ENCODE results near the gene TMC6. TPM values are rescaled to one million over a fixed set of nuclear protein-coding genes. Genes with fewer than 3 reads are reported as not detected.

TMC6 gene
- polyA plus RNA-seq, 1 of the 3 experiments (the other 2 are of a cell fraction), result 5.5 TPM

DNA sequence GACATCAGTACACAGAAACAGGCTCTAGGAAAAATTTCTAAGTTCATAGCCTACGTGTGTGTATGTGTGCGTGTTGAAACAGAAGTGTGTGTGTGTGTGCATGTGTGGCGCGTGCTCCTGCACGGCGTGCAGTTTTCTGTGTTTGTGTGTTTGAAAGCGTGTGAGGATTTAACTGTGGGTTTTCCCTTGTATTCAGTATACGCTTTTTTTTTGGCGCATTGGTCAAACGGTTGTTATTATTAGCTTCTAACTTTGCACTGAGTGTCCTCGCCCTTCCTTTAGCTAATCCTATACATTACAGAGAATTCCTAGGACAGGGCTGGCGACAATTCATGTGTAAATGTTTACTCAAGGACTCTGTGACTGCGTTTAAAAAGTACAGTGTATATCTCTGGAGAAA is 23.0 kb downstream of the TMC6 start:
- H3K27ac ChIP-seq (ENCODE audit: low read depth in 2 of 2, low read length in 1 of 2), result no peak overlapping the region
- H3K27me3 ChIP-seq (ENCODE audit: insufficient read depth), result no peaks in the 10 kb centered on the region
- DNase-seq, result no peak
- no peaks in the 10 kb centered on the region for H3K9me2 ChIP-seq
- no peaks in the 10 kb centered on the region for H3K4me1 ChIP-seq (ENCODE audit: control insufficient read depth in 1 of 2, insufficient read depth in 2 of 2, low read depth in 1 of 2, low read length in 1 of 2)
- H3F3A ChIP-seq (replicated peaks; ENCODE audit: insufficient read depth), result peaks cover 12% of the 10 kb centered on the region
- peaks cover 24 to 59% of the 10 kb centered on the region in 2 experiments for H3K36me3 ChIP-seq (replicated peaks in 1 of 2; ENCODE audit: control insufficient read depth in 1 of 2, insufficient read depth in 2 of 2, low read length in 1 of 2)
- H3K9ac ChIP-seq, result no peak overlapping the region
- no peaks in the 10 kb centered on the region for H3K79me2 ChIP-seq (ENCODE audit: insufficient read depth)
- no peaks in the 10 kb centered on the region for H3K9me3 ChIP-seq
- 92% methylated on average over 13 of the region's 13 CpGs for WGBS (ENCODE audit: low lambda C conversion rate)
- ChIA-PET POLR2A (no interaction called here), CTCF (interaction anchor here (1.0 to 3.2 kb wide), 9 partner anchors 8 to 563 kb away, joined by 3 to 9 read pairs (median 5); no protein-coding TSS in a partner anchor)
- no peak overlapping the region for H3K4me2 ChIP-seq
- TF ChIP-seq ELF1 (IDR thresholded peaks at IDR 0.05), result no peak
- TF ChIP-seq JUND (IDR thresholded peaks at IDR 0.05), result no peak
- TF ChIP-seq, protein P1, sequence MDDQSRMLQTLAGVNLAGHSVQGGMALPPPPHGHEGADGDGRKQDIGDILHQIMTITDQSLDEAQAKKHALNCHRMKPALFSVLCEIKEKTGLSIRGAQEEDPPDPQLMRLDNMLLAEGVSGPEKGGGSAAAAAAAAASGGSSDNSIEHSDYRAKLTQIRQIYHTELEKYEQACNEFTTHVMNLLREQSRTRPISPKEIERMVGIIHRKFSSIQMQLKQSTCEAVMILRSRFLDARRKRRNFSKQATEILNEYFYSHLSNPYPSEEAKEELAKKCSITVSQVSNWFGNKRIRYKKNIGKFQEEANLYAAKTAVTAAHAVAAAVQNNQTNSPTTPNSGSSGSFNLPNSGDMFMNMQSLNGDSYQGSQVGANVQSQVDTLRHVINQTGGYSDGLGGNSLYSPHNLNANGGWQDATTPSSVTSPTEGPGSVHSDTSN (IDR thresholded peaks at IDR 0.05), result no peak
- TF ChIP-seq, protein P2, sequence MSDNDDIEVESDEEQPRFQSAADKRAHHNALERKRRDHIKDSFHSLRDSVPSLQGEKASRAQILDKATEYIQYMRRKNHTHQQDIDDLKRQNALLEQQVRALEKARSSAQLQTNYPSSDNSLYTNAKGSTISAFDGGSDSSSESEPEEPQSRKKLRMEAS (IDR thresholded peaks at IDR 0.05; ENCODE audit: low read depth), result no peak
- no peak for TF ChIP-seq YY1 (IDR thresholded peaks at IDR 0.05; ENCODE audit: low read depth)
- no peak for TF ChIP-seq NFIC (IDR thresholded peaks at IDR 0.05; ENCODE audit: borderline replicate concordance)
- TF ChIP-seq, protein P3, sequence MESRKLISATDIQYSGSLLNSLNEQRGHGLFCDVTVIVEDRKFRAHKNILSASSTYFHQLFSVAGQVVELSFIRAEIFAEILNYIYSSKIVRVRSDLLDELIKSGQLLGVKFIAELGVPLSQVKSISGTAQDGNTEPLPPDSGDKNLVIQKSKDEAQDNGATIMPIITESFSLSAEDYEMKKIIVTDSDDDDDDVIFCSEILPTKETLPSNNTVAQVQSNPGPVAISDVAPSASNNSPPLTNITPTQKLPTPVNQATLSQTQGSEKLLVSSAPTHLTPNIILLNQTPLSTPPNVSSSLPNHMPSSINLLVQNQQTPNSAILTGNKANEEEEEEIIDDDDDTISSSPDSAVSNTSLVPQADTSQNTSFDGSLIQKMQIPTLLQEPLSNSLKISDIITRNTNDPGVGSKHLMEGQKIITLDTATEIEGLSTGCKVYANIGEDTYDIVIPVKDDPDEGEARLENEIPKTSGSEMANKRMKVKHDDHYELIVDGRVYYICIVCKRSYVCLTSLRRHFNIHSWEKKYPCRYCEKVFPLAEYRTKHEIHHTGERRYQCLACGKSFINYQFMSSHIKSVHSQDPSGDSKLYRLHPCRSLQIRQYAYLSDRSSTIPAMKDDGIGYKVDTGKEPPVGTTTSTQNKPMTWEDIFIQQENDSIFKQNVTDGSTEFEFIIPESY (IDR thresholded peaks at IDR 0.05; ENCODE audit: borderline replicate concordance, low read depth), result no peak
- TF ChIP-seq TAF1 (IDR thresholded peaks at IDR 0.05; ENCODE audit: borderline replicate concordance, low read depth, low read length), result no peak
- H4K20me1 ChIP-seq (ENCODE audit: insufficient read depth), result no peaks in the 10 kb centered on the region
- H2AFZ ChIP-seq (ENCODE audit: low read depth), result no peak overlapping the region
- H3K4me3 ChIP-seq (ENCODE audit: low read depth in 2 of 2, low read length in 1 of 2), result no peak overlapping the region

DNA sequence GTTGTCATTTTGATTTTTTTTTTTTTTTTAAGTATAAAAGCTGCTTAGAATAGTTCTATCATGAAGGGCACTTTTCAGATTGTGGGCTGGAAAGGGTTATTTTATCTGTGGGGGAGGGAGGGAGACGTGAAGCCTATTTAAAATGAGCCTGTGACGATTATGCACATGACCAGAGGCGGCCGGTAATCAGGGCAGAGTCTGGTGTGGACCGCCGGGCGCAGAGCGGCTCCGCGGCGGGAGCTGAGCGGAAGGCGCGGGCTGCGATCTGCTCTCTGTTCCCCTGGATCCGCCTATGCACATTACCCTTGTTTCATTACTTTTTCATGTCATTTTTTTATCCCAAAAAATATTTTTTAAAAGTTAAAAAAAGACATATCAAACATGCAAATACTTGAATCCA is 23.5 kb downstream of the TMC6 start:
- no peak for DNase-seq
- CTCF ChIA-PET, result interaction anchor here (0.7 to 1.8 kb wide), 11 partner anchors 8 to 562 kb away, joined by 3 to 7 read pairs (median 4); no protein-coding TSS in a partner anchor
- H3K4me3 ChIP-seq (ENCODE audit: low read depth in 2 of 2, low read length in 1 of 2), result no peak overlapping the region
- H3K4me2 ChIP-seq, result no peak overlapping the region
- POLR2A ChIA-PET, result no interaction called here
- 91% methylated on average over 16 of the region's 16 CpGs for WGBS (ENCODE audit: low lambda C conversion rate)
- H3K4me1 ChIP-seq (ENCODE audit: control insufficient read depth in 1 of 2, insufficient read depth in 2 of 2, low read depth in 1 of 2, low read length in 1 of 2), result no peaks in the 10 kb centered on the region
- H3K9ac ChIP-seq, result no peak overlapping the region
- H3K27me3 ChIP-seq (ENCODE audit: insufficient read depth), result no peaks in the 10 kb centered on the region
- H3K9me3 ChIP-seq, result no peaks in the 10 kb centered on the region
- no peak for TF ChIP-seq GABPA (IDR thresholded peaks at IDR 0.05; ENCODE audit: low read depth)
- no peak for TF ChIP-seq TEAD4 (IDR thresholded peaks at IDR 0.05; ENCODE audit: borderline replicate concordance, insufficient read depth)
- no peak for TF ChIP-seq FOSL2 (IDR thresholded peaks at IDR 0.05; ENCODE audit: borderline replicate concordance, low read depth)
- TF ChIP-seq, protein P4, sequence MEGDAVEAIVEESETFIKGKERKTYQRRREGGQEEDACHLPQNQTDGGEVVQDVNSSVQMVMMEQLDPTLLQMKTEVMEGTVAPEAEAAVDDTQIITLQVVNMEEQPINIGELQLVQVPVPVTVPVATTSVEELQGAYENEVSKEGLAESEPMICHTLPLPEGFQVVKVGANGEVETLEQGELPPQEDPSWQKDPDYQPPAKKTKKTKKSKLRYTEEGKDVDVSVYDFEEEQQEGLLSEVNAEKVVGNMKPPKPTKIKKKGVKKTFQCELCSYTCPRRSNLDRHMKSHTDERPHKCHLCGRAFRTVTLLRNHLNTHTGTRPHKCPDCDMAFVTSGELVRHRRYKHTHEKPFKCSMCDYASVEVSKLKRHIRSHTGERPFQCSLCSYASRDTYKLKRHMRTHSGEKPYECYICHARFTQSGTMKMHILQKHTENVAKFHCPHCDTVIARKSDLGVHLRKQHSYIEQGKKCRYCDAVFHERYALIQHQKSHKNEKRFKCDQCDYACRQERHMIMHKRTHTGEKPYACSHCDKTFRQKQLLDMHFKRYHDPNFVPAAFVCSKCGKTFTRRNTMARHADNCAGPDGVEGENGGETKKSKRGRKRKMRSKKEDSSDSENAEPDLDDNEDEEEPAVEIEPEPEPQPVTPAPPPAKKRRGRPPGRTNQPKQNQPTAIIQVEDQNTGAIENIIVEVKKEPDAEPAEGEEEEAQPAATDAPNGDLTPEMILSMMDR (IDR thresholded peaks at IDR 0.05), result no peak
- TF ChIP-seq EZH2phosphoT487 (IDR thresholded peaks at IDR 0.05; ENCODE audit: borderline replicate concordance, low read depth), result no peak
- no peak for TF ChIP-seq YY1 (IDR thresholded peaks at IDR 0.05; ENCODE audit: low read depth)
- TF ChIP-seq JUND (IDR thresholded peaks at IDR 0.05), result no peak
- no peak for TF ChIP-seq TCF12 (IDR thresholded peaks at IDR 0.05)
- no peak for TF ChIP-seq GATA2 (CRISPR knock-in tag; IDR thresholded peaks at IDR 0.05)
- peaks cover 29 to 63% of the 10 kb centered on the region in 2 experiments for H3K36me3 ChIP-seq (replicated peaks in 1 of 2; ENCODE audit: control insufficient read depth in 1 of 2, insufficient read depth in 2 of 2, low read length in 1 of 2)
- no peaks in the 10 kb centered on the region for H3K9me2 ChIP-seq
- H3K27ac ChIP-seq (ENCODE audit: low read depth in 2 of 2, low read length in 1 of 2), result no peak overlapping the region
- no peak overlapping the region for H2AFZ ChIP-seq (ENCODE audit: low read depth)
- H4K20me1 ChIP-seq (ENCODE audit: insufficient read depth), result no peaks in the 10 kb centered on the region
- H3F3A ChIP-seq (replicated peaks; ENCODE audit: insufficient read depth), result peaks cover 12% of the 10 kb centered on the region
- H3K79me2 ChIP-seq (ENCODE audit: insufficient read depth), result no peaks in the 10 kb centered on the region

Measured in SK-N-SH (cell line).